ENCODE data around the gene BCKDK.

DNA sequence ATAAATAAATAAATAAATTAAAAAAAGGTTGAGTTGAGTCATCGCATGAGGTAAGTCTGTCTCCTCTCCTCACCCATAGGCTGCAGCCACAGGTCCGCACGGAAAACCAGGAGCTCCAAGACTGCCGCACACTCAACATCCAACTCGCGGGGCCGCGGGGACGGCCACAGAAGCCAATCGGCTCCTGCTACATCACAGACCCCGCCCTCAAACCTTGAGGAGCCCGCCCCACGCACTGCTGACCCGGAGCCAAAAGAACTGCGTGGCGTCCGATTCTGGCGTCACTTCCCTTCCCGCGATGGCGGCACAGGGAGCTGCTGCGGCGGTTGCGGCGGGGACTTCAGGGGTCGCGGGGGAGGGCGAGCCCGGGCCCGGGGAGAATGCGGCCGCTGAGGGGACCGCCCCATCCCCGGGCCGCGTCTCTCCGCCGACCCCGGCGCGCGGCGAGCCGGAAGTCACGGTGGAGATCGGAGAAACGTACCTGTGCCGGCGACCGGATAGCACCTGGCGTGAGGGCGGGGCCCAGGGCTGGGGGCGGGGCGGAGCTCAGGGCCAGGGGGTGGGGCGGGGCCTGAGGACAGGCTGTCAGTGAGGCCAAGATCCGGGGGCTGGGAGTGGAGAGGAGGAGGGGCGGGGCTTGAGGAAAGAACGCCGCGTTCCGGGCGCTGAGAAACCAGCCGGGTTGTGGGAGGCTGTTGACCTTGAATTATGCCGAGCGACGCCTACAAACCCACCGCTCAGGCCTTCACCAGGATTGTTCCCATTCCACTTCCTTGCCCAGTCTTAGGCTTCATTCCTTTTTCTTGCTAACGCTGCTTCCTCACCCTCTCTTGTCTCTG is 9.4 kb downstream of the BCKDK start, which contains the start of gene KAT8:
- TF ChIP-seq POLR2A (IDR thresholded peaks at IDR 0.05), result peak in 3 of 4 donors; percentile 69 to 90 (median 89)
- no peak for TF ChIP-seq CTCF (IDR thresholded peaks at IDR 0.05)

Measured in esophagus squamous epithelium (tissue), 4 donors.